ENCODE data around the gene ZNF428.

DNA sequence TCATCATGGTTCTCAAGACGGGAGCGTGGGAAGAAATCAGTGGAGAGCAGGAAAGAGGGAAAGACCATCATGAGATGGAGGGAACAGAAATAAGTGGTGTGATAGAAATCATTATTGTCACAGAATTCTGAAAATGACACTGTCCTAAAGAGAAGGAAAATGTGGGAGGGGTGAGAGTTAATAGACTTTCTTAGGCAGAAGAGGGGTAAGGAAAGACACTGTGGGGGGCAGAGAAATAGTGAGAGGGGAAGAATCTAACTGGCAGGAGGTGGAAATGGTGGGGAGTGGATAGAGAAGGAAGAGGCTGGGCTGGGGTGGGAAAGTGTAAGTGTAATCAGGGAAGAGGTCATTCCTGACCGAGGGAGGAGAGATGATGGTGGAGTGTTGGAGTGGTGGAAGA, 40.6 kb downstream of the ZNF428 start:
- TF ChIP-seq, protein P1, sequence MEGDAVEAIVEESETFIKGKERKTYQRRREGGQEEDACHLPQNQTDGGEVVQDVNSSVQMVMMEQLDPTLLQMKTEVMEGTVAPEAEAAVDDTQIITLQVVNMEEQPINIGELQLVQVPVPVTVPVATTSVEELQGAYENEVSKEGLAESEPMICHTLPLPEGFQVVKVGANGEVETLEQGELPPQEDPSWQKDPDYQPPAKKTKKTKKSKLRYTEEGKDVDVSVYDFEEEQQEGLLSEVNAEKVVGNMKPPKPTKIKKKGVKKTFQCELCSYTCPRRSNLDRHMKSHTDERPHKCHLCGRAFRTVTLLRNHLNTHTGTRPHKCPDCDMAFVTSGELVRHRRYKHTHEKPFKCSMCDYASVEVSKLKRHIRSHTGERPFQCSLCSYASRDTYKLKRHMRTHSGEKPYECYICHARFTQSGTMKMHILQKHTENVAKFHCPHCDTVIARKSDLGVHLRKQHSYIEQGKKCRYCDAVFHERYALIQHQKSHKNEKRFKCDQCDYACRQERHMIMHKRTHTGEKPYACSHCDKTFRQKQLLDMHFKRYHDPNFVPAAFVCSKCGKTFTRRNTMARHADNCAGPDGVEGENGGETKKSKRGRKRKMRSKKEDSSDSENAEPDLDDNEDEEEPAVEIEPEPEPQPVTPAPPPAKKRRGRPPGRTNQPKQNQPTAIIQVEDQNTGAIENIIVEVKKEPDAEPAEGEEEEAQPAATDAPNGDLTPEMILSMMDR (IDR thresholded peaks at IDR 0.05): no peak
- TF ChIP-seq EP300 (IDR thresholded peaks at IDR 0.05): no peak
- TF ChIP-seq POLR2A (IDR thresholded peaks at IDR 0.05): no peak

Measured in tibial nerve (tissue), 4 donors.